Natural killer cell treated with Interleukin-12 subunit alpha and Interleukin-12 subunit beta and Interleukin-15 and Interleukin-18, amount 100 ng/mL, for 72 hours (primary cell): Measurements from ENCODE around the gene PFKP. TPM values are rescaled to one million over a fixed set of nuclear protein-coding genes. Genes with fewer than 3 reads are reported as not detected.
A peak's percentile ranks its signal among the peaks of the same experiment; 100 is the strongest.

Source experiments
- ATAC-seq, 2 donors: fragments of 150-1000 bp; cut with Tn5 transposase in 1 of 2; sonication (Bioruptor Pico), chemical (Tn5 transposase) in 1 of 2; 2 replicates each; pipeline ENCODE4 v1.10.0; 2021
- DNase-seq: peaks from one replicate; pipeline ENCODE4 v3.0.0; 2022; ENCODE audit warnings: low spot score
- H3K27ac Mint-ChIP-seq, 2 donors: 1 replicate in 1 of 2; 2 replicates in 1 of 2; pipeline ENCODE4 v1.8.0; 2022; ENCODE audit warnings: mixed read lengths in 2 of 2, mild to moderate bottlenecking in 1 of 2, moderate library complexity in 1 of 2
- H3K27me3 Mint-ChIP-seq, 2 donors: 1 replicate in 1 of 2; 2 replicates in 1 of 2; pipeline ENCODE4 v1.8.0; 2022; ENCODE audit warnings: mixed read lengths in 2 of 2
- H3K36me3 Mint-ChIP-seq: one replicate; pipeline ENCODE4 v1.8.0; 2022; ENCODE audit warnings: mixed read lengths
- H3K4me1 Mint-ChIP-seq, 2 donors: 1 replicate in 1 of 2; 2 replicates in 1 of 2; pipeline ENCODE4 v1.8.0; 2022; ENCODE audit warnings: low read depth in 2 of 2, mixed read lengths in 2 of 2, mild to moderate bottlenecking in 1 of 2
- H3K4me3 Mint-ChIP-seq: one replicate; pipeline ENCODE4 v1.8.0; 2022; ENCODE audit warnings: mixed read lengths
- H3K9me3 Mint-ChIP-seq: 2 replicates; pipeline ENCODE4 v1.8.0; 2022; ENCODE audit warnings: mixed read lengths
- total RNA-seq, 2 donors: library from RNA; stranded (reverse); gene quantifications; one replicate each; pipeline ENCODE4 v1.2.3, GENCODE V29; 2022

PFKP gene
- total RNA-seq, 2 donors from 2014 or later: 199 to 239 TPM

DNA sequence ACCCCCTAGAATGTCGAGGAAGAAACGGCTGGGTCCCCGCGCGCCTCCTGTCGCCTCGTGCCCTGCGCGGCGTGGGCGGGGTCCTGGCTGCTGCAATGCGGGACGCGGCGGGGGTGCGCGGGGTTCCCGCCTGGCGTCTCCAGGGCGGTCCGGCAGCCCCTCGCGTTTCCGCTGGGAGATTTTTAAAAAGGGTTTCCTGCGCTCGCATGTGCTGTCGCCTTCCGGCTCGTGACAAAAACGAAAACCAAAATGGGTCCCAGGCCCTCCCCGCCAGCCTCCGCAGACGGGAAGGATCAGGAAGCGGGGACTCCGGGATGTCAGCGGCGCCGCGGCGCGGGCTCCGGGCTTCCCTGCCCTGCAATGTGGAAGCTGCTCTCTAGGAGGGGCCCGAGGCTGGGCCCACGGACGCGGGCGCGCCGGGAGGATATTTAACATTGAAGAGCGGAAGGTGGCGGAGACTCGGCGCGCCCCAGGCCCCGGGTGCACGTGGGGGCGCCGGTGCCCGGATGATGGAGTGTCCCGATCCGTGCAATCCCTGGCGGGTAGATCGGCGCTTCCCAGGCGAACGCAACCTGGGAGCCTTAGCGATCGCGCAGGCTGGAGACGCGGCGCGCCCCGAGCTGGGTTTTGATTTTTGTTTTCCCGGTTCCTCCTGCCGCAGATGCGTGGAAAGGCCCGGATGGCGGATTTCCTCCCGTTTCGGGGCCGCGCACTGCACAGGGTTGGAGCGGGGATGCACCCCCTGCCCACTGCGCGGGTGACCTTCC, 1.0 kb downstream of the PFKP start:
- H3K9me3 Mint-ChIP-seq: no peaks in the 10 kb centered on the region
- DNase-seq (peak; percentile 77), ATAC-seq (peak; percentile 65 to 69)
- peak overlapping the region; percentile 93 for H3K4me3 Mint-ChIP-seq
- H3K36me3 Mint-ChIP-seq: peaks cover 23% of the 10 kb centered on the region
- H3K27me3 Mint-ChIP-seq: peaks cover 0 to 2% of the 10 kb centered on the region in 2 donors
- H3K4me1 Mint-ChIP-seq: peaks cover 29 to 40% of the 10 kb centered on the region in 2 donors
- peak overlapping the region; percentile 76 to 81 for H3K27ac Mint-ChIP-seq

DNA sequence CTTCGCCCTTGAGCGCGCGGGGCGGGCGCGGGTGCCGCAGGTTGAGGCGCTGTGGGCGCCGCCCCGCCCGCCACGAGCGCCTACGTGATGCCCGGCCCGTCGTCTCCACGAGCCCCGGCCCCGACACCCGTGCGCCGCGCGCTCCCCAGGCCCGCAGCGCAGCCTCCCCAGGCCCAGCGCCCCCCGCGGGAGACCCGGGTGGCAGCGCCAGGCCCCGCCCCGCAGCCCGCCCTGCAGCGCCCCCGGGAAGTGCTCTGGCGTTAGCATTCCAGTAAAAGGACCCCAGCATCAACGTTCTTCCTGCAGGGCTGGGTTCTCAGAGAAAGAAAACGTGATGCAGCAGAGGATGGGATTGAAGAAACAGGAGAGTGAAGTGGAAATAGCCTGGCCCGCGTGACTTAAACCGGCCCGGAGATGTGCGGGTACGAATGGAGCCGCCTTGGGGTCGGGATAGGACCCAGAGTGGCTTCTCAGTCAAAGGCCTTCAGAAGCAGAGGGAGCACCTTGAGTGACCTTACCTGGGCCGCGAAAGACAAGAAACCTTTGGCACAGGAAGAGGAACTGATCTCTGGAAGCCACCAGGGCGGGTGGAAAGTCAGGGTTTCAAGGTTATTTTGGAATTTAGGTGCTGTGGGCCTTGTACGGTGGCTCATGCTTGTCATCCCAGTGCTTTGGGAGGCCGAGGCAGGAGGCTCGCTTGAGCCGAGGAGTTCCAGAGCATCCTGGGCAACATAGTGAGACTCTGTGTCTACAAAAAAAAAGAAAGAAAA, 1.8 kb downstream of the PFKP start:
- peaks cover 23% of the 10 kb centered on the region for H3K36me3 Mint-ChIP-seq
- ATAC-seq: peak; percentile 47 to 54
- no peak for DNase-seq
- no peaks in the 10 kb centered on the region for H3K9me3 Mint-ChIP-seq
- H3K4me3 Mint-ChIP-seq: peak overlapping the region; percentile 93
- H3K27me3 Mint-ChIP-seq: peaks cover 0 to 2% of the 10 kb centered on the region in 2 donors
- peaks cover 33 to 48% of the 10 kb centered on the region in 2 donors for H3K4me1 Mint-ChIP-seq
- H3K27ac Mint-ChIP-seq: peak overlapping the region; percentile 34 to 81

DNA sequence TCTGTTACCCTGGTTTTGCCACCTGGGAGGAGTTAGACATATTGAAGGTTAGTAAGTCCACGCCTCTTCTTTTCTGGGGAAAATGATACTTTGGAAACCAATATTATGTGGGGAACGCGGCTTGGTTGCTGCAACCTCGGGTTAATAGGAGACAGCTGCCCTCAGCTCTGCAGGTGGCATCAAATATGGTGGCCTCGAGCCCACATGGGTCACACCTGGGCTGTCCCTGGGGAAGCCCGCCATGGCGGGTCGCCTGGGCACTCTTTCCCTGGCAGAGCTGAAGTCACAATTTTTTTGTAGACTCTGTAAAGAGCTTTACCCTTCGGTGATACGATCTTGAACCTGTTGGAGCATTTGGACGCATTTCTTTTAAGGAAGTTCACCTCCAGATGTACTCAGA, 2.5 kb downstream of the PFKP start:
- H3K4me1 Mint-ChIP-seq: peaks cover 40 to 49% of the 10 kb centered on the region in 2 donors
- ATAC-seq (no peak), DNase-seq (no peak)
- H3K27ac Mint-ChIP-seq: peak overlapping the region; percentile 34 to 49
- peaks cover 23% of the 10 kb centered on the region for H3K36me3 Mint-ChIP-seq
- peak overlapping the region; percentile 93 for H3K4me3 Mint-ChIP-seq
- H3K9me3 Mint-ChIP-seq: no peaks in the 10 kb centered on the region
- H3K27me3 Mint-ChIP-seq: peaks cover 0 to 2% of the 10 kb centered on the region in 2 donors

DNA sequence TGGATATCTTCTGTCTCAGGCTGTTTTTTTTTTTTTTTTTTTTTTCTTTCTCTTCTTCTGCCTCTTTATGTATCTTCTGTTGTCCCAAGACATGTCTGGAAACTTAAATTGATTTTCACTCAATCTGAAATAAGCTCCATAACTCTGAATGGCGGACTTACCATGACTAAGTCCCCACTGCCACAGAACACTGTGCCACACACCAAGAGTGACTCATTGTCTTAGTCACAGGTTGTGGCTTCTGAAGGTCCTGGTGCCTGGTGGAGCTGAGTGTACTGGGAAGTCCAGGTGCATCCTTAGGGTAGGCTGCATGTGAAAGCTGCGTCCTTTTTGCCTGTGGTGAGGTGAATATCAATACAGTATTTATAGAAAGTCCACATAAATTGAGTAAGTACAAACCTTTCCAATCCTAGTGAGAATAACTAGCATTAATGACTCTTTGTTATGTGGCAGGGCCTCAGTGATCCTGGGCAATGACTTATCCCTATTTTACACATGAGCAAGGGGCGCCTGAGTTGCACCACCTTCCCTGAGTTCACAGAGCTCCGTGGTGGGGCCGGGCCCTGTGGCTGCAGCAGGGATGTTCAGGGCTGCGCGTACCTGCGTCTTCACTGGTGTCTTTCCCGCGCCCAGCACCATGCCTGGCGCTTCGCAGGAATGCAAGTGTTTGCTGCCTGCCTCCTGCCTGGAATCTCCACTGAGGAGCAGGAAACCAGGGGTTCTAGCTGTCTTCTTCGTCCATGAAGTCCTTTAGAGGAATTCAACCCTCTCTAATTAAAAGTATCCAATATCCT, 4.3 kb downstream of the PFKP start:
- H3K9me3 Mint-ChIP-seq: no peaks in the 10 kb centered on the region
- peaks cover 23% of the 10 kb centered on the region for H3K36me3 Mint-ChIP-seq
- peaks cover 46 to 51% of the 10 kb centered on the region in 2 donors for H3K4me1 Mint-ChIP-seq
- H3K4me3 Mint-ChIP-seq: peak overlapping the region; percentile 75
- H3K27ac Mint-ChIP-seq: peak overlapping the region; percentile 53 to 66
- DNase-seq (no peak), ATAC-seq (peak in 1 of 2 donors; percentile 60)
- H3K27me3 Mint-ChIP-seq: no peaks in the 10 kb centered on the region

DNA sequence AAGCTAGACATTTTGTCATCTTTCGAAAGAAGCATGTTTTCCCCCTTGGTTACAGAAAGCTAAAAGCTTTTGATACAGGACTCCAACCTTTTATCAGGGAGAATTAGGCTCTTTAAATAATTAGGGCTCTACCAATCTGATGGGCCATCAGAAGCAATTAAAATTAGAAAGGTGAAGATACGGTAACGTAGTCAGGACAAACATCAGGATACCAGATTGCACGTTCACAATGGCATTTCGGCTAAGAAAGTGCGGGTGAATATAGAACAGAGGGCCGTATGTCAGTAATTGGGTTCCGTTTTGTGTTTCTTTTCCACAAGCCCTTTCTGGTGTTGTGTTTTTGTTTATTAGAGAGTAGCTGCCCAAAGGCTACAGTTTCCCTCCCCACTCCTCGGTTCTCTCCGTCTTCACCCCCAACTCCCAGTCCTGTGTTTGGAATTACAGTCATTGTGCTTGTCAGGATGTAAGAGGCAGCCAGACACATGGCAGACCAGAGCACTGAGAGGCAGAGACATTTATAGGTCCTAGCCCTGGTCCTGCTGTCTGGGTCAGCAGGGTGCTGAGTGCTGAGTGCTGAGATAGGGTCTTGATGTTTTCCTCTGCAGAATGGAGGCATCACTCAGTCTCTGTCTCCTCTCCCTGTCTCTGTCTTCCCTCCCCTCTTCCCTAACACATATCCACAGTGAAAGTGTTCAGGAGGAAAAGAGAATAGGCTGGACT, 5.5 kb downstream of the PFKP start:
- Mint-ChIP-seq H3K4me1 (peaks cover 50 to 56% of the 10 kb centered on the region in 2 donors), H3K4me3 (no peak overlapping the region), H3K9me3 (no peaks in the 10 kb centered on the region), H3K36me3 (peaks cover 28% of the 10 kb centered on the region), H3K27me3 (no peaks in the 10 kb centered on the region), H3K27ac (no peak overlapping the region)
- DNase-seq (no peak), ATAC-seq (no peak)

DNA sequence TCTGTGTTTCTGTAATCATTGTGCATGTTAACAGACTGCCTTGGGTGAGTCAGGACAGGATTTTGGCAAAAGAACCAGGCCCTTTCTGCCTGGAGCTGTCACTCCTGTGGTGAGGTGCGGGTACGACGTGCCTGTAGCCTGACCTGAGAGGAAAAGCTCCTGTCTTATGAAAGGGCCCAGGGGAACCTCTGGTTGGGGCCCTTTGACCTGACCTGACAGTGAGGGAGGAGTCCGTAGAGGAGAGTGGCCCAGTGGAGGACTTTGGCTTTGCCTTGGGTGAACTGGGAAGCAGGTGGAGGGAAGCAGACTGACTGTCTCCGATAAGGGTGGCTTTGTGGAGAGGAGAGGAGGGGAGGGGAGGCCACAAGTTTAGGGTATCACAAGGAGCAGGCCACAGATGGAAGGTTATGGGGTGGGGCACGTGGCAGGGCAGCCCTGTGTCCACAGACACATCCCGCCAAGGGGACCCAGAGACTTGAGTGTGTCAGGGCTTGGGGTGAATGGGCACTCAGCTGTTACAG, 6.9 kb downstream of the PFKP start:
- H3K27me3 Mint-ChIP-seq: no peaks in the 10 kb centered on the region
- no peak overlapping the region for H3K4me3 Mint-ChIP-seq
- H3K36me3 Mint-ChIP-seq: peaks cover 28% of the 10 kb centered on the region
- no peak for ATAC-seq
- peak overlapping the region in 1 of 2 donors; percentile 22 for H3K27ac Mint-ChIP-seq
- no peak for DNase-seq
- H3K4me1 Mint-ChIP-seq: peaks cover 50 to 54% of the 10 kb centered on the region in 2 donors
- no peaks in the 10 kb centered on the region for H3K9me3 Mint-ChIP-seq

DNA sequence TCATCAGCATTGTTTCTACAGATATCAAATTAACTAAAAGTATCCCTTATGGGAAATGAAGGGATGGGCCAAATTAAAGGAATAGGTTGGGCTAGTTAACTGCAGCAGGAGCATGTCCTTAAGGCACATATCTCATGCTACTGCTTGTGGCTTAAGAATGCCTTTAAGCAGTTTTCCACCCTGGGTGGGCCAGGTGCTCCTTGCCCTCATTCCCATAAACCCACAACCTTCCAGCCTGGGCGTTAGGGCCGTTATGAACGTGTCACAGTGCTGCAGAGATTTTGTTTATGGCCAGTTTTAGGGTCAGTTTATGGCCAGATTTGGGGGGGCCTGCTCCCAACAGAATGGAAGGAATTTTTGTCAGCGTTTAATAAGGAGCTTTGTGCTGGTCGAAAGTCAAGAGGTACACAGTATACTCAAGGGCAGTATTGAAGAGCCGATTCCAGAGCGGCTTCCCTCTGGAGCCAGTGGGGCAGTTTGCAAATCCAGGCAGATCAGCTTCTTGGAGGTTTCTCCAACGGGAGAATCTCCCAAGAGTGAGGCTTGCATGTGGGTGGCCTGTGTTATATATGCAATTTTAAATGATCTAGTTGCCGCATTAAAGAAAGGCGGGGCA, 7.7 kb downstream of the PFKP start:
- no peak overlapping the region for H3K27ac Mint-ChIP-seq
- H3K36me3 Mint-ChIP-seq: peaks cover 20% of the 10 kb centered on the region
- DNase-seq: no peak
- H3K4me3 Mint-ChIP-seq: no peak overlapping the region
- peaks cover 43 to 50% of the 10 kb centered on the region in 2 donors for H3K4me1 Mint-ChIP-seq
- H3K27me3 Mint-ChIP-seq: no peaks in the 10 kb centered on the region
- no peak for ATAC-seq
- no peaks in the 10 kb centered on the region for H3K9me3 Mint-ChIP-seq

DNA sequence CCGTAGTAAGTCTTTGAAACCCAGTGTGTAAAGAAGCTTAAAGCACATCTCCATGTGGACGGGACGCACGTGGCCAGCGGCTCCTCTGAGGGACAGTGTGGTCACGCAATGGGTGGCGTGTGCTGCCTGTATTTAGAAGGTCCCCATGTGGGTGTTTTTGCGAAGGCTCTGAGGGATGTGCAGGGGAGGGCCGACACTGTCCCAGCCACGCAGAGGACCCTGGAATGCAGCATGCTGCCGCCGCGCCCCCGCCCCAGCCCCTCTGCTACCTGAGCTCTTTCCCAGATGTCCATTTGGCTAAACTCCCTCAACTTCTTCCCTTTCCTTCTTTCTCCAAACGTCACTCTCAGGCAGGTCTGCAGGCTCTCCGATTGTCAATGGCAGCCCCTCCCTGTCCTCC, 8.8 kb downstream of the PFKP start:
- Mint-ChIP-seq H3K27ac (no peak overlapping the region), H3K27me3 (no peaks in the 10 kb centered on the region), H3K9me3 (no peaks in the 10 kb centered on the region), H3K4me3 (no peak overlapping the region), H3K4me1 (peaks cover 42 to 48% of the 10 kb centered on the region in 2 donors), H3K36me3 (peaks cover 15% of the 10 kb centered on the region)
- DNase-seq (no peak), ATAC-seq (no peak)

DNA sequence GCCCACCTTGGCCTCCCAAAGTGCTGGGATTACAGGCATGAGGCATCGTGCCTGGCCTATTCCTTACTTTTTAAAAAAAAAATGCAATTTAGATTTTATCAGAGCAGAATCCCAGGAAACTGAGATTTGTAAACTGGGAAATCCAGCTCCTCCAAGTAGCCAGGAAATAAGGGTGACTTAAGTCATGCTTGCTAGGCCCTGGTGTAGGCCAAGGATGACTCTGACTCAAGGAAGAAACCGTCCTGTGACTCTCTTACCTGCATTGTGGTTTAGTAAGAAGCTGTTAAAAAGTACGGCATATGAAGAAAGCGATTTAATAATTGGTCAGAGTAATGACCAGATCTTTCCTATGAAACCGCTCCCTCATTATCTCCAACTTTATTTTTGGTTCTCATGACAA, 10.2 kb downstream of the PFKP start:
- peaks cover 8% of the 10 kb centered on the region for H3K36me3 Mint-ChIP-seq
- peaks cover 34% of the 10 kb centered on the region in 2 donors for H3K4me1 Mint-ChIP-seq
- ATAC-seq: no peak
- H3K27ac Mint-ChIP-seq: no peak overlapping the region
- H3K27me3 Mint-ChIP-seq: no peaks in the 10 kb centered on the region
- no peaks in the 10 kb centered on the region for H3K9me3 Mint-ChIP-seq
- no peak for DNase-seq
- no peak overlapping the region for H3K4me3 Mint-ChIP-seq

DNA sequence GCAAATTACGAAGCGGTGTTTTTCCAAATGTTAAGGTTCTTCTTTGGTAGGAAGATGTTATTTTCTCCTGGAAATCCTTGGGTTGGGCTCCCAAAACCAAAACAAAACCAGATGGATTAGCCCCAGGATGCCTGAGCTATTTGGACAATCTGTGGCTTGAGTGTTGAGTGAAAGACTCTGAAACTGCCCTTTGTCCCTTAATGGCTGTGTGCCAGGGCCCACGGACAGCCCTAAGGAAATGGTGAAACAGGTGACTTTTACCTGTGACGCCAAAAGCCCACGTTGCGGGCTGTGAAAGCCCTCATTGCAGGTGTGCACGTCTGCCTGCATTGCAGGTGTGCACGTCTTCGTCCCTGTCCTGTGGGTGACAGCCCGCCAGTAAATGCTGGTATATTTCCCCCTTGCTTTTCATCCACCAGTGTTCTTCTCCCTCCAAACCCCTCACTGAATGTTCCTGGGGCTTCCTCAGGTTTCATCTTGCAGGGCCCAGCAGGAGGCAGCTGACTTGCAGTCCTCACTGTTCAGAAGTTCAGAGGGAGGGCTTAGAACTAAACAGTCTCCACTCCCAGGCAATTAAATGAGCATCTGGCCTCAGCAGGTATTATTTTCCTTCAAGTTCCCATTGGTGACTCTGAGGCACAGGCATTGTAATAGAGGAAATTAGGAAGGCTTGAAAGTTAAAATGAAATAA, 10.7 kb downstream of the PFKP start:
- H3K27me3 Mint-ChIP-seq: no peaks in the 10 kb centered on the region
- H3K27ac Mint-ChIP-seq: no peak overlapping the region
- H3K4me3 Mint-ChIP-seq: no peak overlapping the region
- ATAC-seq: no peak
- peaks cover 28 to 29% of the 10 kb centered on the region in 2 donors for H3K4me1 Mint-ChIP-seq
- DNase-seq: no peak
- H3K36me3 Mint-ChIP-seq: peaks cover 6% of the 10 kb centered on the region
- no peaks in the 10 kb centered on the region for H3K9me3 Mint-ChIP-seq

DNA sequence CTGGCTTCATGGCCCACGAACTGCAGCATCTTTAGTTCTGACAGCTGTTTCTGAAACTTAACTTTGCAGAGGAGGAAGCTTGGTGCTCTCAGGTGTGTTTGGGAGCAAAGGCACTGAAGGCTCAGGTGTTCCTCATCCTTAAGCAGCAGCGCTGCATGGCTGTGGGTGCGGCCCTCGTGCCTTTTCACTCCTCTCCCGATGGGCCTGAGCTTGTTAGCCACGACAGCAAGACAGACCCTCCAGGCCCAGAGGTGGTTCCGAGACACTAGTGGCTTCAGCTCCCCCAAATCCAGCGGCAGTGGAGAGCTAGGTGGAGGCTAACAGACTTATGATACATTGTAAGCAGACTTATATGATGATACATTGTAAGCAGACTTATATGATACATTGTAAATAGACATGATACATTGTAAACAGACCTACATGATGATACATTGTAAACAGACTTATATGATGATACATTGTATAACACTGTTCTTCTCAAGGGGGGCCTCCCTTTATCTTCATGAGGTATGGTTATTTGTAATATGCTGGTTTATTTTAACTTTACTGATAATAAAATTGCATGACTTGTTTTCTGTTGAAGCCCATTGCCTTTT, 14.1 kb downstream of the PFKP start:
- no peaks in the 10 kb centered on the region for H3K9me3 Mint-ChIP-seq
- no peak overlapping the region for H3K4me3 Mint-ChIP-seq
- ATAC-seq (no peak), DNase-seq (no peak)
- peaks cover 18 to 22% of the 10 kb centered on the region in 2 donors for H3K4me1 Mint-ChIP-seq
- H3K27me3 Mint-ChIP-seq: no peaks in the 10 kb centered on the region
- peaks cover 12% of the 10 kb centered on the region for H3K36me3 Mint-ChIP-seq
- no peak overlapping the region for H3K27ac Mint-ChIP-seq

DNA sequence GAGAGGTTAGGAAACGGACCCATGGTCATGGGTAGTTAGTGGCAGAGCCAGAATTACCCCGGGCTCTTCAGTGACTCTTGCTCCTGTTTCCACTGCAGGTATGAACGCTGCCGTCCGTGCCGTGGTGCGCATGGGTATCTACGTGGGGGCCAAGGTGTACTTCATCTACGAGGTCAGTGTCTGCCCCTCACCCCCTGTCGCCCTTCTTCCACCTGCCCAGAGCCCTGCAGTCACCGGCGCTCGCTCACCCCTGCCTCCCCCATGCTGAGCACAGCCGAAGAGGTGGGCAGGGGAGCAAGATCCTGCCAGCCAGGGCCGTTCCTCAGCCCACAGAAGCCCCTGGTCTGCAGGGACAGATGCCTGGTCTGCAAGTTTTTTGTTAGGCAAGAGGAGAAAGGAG, 14.9 kb downstream of the PFKP start:
- Mint-ChIP-seq H3K27me3 (no peaks in the 10 kb centered on the region), H3K4me3 (no peak overlapping the region), H3K4me1 (peaks cover 15 to 16% of the 10 kb centered on the region in 2 donors), H3K27ac (no peak overlapping the region), H3K36me3 (peaks cover 7% of the 10 kb centered on the region), H3K9me3 (no peaks in the 10 kb centered on the region)
- DNase-seq: no peak
- no peak for ATAC-seq
